HG03520 (cell line): Measurements from ENCODE around the gene PRR23A.
"Not testable (repeated sequence)": the region's sequence is repeated elsewhere in the genome, so short reads cannot be mapped to it uniquely, and the experiment has no call there.

Experiments
- ATAC-seq: cut with Tn5 transposase; IDR thresholded peaks from one replicate; pipeline ENCODE4 v1.9.1; 2021; ENCODE audit warnings: mild to moderate bottlenecking, moderate library complexity; ENCODE audit not compliant: unreplicated experiment

PRR23A gene

DNA sequence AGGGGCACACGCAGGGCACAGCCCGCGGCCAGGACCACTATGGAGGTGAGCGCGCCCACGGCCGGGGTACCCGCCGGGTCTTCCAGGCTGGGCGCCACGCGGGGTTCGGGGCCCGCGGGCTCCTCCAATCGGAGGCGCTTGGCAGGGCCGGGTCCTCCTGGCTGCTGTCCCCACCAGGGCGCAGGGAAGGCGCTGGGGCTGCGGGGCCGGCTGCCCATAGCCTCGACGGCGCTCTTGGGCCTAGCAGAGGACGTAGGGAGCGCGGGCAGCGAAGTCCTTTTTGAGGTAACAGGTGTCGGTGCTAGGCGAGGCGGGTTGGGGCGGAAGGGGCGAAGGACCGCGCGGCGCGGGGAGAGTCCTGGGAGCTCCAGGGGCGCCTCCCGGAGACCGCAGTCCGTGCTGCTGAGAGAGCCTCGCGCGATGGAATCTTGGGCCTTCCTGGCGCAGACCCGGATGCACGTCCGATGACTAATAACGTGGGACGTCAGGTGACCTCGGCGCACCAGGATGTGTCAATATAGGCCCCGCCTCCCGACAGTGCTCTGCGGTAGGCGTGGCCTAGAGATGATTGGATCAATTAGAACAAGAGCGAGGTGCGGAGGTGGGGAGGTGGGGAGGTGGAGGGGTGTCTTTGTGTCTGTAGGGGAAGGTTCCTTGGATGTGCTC lies at the start of gene PRR23A:
Gene PRR23A (minus strand): TSS at position 218 of the 666 bp plus-strand sequence. CDS start 0 bp downstream, at position 218.
- no peak for ATAC-seq

- ATAC-seq = no peak
Observed at GRCh38 chr3:139052802-139053600, 46.9 kb upstream of the PRR23A start.

DNA sequence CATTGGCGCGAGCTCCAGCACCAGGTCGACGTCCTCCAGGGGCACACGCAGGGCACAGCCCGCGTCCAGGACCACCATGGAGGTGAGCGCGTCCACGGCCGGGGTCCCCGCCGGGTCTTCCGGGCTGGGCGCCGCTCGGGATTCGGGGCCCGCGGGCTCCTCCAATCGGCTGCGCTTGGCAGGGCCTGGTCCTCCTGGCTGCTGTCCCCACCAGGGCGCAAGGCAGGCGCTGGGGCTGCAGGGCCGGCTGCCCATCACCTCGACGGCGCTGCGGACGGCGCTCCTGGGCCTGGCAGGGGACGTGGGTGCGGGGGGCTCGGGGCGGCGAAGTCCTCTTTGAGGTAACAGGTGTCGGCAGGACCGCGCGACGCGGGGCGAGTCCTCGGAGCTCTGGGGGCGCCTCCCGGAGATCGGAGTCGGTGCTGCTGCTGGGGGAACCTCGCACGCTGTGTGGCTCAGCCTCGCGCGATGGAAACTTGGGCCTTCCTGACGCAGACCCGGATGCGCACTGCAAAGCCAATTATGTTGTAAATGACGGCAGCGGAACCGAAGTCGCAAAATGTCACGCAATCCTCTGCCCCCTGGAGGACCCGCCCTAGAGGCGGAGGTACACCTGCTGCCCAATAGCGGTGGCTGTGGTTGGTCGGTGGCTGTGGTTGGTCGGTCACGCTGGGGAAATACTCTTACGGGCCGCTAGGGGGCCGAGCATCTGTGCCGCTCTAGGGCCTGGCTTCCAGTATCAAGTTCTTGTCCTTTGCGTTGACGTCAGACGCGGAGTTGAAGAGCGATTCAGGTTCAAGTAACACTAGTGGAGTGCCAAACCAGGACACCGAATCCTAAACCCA lies 38.5 kb upstream of the PRR23A start, which contains the start of gene PRR23C:
Gene PRR23C (minus strand): TSS at position 527 of the 845 bp plus-strand sequence. CDS start 272 bp downstream, at position 255.
- no peak for ATAC-seq

GRCh38 chr3:139043554-139044365 lies 37.7 kb upstream of the PRR23A start:
- no peak for ATAC-seq

DNA sequence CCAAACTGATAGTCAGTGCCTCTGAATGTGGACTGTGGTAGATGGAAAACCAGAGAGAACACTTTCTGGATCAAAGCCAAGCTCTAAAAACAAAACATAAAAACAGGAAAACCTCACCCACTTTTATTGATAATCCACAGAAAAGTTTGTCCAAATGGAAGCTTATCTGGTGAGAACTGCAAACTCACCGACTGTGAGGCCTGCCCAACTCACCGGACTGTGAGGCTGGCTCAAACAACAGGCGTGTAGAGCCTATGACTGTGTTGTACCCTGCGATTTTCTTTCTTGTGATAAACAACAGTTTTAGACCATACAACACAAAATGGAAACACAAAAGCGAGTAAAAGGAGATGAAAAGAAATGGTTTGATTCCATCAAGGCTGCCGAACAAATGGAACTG lies 31.4 kb upstream of the PRR23A start:
- no peak for ATAC-seq

DNA sequence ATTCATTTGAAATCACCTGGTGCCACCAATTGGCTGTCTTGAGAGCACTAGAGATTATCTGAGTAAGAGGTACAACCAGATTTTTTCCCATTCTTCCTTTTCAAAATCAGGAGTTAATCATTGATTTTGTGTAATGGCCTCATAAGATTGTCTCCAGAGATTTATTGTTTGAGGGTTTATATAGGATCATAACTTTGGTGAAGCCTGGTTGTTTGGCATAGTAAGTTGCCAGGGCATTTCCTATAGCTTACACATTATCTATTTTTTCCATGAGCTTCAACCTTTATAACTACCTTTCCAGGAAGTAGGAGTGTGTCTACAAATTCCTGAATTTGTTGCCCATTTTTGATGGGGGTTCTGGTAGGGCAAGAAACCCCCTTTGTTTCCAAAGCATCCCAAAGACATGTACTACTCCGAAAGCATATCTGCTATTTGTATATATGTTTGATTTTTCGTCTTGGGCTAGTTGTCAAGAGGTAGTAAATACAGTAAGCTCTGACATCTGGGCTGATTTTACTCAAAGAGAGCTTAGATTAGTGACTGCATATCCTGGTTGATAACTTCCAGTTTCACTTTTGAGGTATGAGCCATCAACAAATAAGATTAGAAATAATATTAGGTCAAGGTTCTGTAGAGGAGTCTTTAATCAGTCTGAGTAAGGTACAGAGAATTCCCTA lies 26.4 kb upstream of the PRR23A start:
- no peak for ATAC-seq

DNA sequence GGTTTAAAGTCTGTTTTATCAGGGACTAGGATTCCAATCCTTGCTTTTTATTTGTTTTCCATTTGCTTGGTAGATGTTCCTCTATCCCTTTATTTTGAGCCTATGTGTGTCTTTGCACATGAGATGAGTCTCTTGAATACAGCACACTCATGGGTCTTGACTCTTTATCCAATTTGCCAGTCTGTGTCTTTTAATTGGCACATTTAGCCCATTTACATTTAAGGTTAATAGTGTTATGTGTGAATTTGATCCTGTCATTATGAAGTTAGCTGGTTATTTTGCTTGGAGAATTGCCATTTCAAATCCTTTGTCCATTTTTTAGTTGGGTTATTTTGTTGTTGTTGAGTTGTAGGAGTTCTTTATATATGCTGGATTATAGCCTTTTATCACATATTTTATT lies 24.5 kb upstream of the PRR23A start:
- ATAC-seq = not testable (repeated sequence)

DNA sequence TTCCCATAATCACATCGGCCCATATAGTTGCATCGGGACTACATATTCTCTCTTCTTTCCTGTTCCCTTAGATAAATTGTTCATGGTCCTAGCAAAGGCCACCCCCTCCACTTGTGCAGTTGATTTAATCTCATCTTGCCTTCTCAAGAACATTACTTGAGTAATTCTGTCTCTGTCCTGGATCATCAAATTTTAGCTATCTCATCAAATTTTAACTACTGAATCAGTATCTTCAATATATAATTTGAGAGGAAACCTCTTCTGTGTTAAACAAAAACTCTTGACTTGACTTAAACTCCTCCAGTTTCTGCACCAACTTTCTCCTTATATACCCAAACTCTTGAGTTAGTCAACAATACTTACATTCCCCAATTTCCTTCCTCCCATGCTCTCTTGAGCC lies 18.9 kb upstream of the PRR23A start:
- ATAC-seq = no peak

GRCh38 chr3:139020868-139021234 lies 14.8 kb upstream of the PRR23A start, which contains the start of gene PRR23B:
Gene PRR23B, minus strand, starts transcription at chr3:139020926. Its CDS starts 265 bp downstream, at chr3:139020661.
- ATAC-seq = no peak

DNA sequence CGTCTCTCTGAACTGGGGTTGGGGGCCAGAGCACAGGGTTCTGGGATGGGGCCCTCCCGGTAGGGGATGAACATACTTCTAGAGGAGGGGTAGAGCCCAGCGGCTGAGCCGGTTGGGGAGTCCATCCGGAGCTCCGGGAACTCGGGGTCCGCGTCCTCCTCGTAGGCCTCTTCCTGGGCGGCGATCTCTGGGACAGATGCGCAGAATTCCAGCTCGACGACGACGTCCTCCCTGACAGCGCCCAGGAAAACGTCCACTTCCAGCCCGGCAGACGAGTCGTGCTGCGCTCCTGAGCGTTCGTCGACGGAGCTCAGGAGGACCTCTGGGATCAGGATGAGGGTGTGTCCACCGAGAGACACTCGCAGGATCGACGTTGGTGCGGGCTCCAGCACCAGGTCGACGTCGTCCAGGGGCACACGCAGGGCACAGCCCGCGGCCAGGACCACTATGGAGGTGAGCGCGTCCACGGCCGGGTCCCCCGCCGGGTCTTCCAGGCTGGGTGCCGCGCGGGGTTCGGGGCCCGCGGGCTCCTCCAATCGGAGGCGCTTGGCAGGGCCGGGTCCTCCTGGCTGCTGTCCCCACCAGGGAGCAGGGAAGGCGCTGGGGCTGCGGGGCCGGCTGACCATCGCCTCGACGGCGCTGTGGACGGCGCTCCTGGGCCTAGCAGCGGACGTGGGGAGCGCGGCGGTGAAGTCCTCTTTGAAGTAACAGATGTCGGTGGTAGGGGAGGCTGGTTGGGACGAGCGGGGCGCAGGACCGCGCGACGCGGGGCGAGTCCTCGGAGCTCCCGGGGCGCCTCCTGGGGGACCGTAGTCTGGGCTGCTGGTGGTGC lies 14.2 kb upstream of the PRR23A start:
- ATAC-seq = no peak

DNA sequence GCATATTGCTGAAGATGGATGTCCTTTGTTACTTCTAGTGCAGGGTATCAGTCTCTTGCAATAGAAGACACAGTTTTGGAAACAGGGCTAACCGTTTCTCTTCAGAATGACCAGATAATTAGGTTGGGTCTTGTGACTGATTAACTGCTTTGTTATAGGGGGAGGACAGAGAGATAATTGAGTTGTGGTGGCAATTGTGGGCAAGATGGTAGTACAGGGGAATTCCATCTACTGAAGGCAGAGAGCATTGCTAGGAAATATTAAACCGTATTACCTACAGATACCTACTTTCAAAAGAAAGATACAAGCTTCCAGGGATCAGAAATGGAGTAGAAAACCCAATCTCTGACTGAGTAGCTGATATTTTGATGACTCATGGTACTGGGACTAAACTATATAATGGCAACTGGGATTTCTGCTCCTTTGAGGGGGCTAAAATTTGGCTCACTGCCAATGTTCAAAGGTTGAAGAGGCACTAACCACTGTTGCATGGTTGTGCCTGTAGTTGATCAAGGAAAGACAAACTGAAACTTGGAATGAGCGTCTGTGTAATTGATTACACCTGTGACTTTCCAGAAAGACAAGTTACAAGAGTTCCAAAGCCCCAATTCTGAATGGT lies 10.5 kb upstream of the PRR23A start:
- no peak for ATAC-seq

- no peak for ATAC-seq
Observed at GRCh38 chr3:139005356-139005993, 593 bp downstream of the PRR23A start.

DNA sequence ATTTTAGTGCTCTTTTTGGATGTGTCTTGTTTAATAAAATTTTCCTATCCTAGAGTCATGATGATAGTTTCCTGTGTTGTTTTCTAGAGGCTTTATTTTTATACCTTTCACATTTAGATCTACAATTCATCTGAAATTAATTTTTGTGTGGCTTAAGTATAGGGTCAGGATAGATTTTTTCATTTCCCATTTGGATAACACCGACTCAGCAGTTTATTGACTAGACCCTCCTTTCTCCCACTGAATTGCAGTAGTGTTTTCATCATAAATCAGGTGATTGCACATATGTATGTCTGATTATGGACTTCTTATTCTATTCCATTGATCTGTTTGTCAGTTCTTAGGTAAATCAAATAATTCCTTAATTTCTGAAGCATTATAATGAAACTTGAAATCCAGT lies 10.4 kb downstream of the PRR23A start:
- ATAC-seq = no peak

GRCh38 chr3:138987181-138987580 lies 18.9 kb downstream of the PRR23A start:
- no peak for ATAC-seq

DNA sequence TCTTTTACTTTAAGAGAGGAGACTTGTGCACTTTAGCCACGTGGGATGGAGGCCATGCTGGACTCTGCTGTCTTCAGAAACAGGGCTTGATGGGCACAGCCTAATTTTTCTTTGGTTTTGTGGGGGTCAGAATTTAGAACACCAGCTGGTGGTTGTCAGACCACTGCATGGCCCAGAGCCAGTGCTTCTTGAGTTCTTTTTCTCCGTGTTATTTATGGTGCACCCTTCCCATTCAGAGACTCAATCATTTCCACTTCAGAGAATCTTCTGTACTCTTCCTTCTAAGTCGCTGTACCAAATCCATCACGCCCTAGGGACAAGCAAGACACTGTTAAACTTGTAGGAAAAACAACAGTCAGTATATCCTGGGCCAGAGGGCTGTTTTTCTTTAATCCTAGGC lies 20.1 kb downstream of the PRR23A start:
- no peak for ATAC-seq

GRCh38 chr3:138984816-138985215 lies 21.3 kb downstream of the PRR23A start:
- ATAC-seq = no peak

DNA sequence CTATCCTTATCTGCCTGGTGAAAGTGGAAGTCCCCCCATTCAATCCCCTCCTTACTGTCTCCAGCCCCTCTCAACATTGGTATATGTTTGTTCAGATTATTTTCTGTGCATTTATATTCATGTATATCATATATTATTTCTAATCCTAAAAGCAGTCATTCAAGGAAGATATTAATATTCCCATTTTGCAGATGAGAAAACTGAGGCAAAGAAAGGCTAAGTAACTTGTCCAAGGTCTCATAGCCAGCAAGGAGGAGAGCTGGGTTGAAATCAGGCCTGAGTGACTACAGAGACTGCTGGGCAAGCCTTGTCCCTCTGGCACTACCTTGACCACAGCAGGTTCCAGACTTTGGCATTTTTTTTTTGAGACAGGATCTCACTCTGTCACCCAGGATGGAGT lies 30.0 kb downstream of the PRR23A start:
- ATAC-seq = no peak

GRCh38 chr3:138975351-138975750 lies 30.7 kb downstream of the PRR23A start:
- no peak for ATAC-seq
